A549 (cell line): Measurements from ENCODE around the gene PIEZO2.
"Not testable (repeated sequence)": the region's sequence is repeated elsewhere in the genome, so short reads cannot be mapped to it uniquely, and the experiment has no call there.

Source experiments
- BHLHE40 ChIP-seq: IDR thresholded peaks from 2 replicates; pipeline ENCODE4 v1.6.1; 2012; ENCODE audit warnings: low read depth, low read length, inconsistent platforms
- CEBPB ChIP-seq, 2 experiments: fragments of >200 bp in 1 of 2; sonication (Bioruptor Twin) in 1 of 2; formaldehyde crosslinking in 1 of 2; IDR thresholded peaks; 2 replicates each; pipeline ENCODE4 v1.6.1; 2012 to 2016
- CHD2 ChIP-seq: fragments of 150-350 bp; IDR thresholded peaks from 2 replicates; pipeline ENCODE4 v1.6.1; 2014; ENCODE audit warnings: low read length; ENCODE audit not compliant: partially characterized antibody
- JUN ChIP-seq, 2 experiments: fragments of >200 bp; sonication (Bioruptor Twin); formaldehyde crosslinking; IDR thresholded peaks; 2 replicates in 1 of 2; 3 replicates in 1 of 2; pipeline ENCODE4 v1.6.1; 2016 to 2017
- NR3C1 ChIP-seq: fragments of >200 bp; sonication (Bioruptor Twin); formaldehyde crosslinking; IDR thresholded peaks from 3 replicates; pipeline ENCODE4 v1.6.1; 2017
- POLR2A ChIP-seq: IDR thresholded peaks from 2 replicates; pipeline ENCODE4 v1.6.1; 2012; ENCODE audit warnings: mild to moderate bottlenecking, low read length
- RCOR1 ChIP-seq: fragments of 150-350 bp; IDR thresholded peaks from 2 replicates; pipeline ENCODE4 v1.6.1; 2014; ENCODE audit warnings: antibody characterized with exemption, low read length, low read depth
- TF ChIP-seq, protein P1 (sequence below): fragments of >200 bp; sonication (Bioruptor Twin); formaldehyde crosslinking; IDR thresholded peaks from 3 replicates; pipeline ENCODE4 v1.5.1; 2016

DNA sequence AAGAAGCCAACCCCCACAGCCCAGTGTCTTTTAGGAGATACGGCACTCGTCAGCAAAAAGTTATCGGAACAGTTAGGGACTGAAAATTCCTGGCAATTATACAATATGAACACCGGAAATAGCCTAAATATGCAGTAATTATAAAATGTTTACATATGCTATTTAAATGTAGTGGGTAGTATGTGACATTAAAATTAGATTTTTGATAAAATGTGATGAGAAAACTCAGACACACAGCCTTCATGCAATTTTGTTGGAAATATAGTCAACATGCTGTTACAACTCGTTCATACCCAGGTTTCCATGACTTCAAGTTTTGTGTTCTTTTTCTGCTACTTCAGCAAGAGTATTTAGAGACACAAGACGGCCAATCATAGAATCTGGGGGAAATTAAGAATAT is 229.1 kb downstream of the PIEZO2 start:
- not testable (repeated sequence) for TF ChIP-seq RCOR1; CEBPB (IDR thresholded peaks at IDR 0.05); NR3C1; CHD2; BHLHE40; POLR2A; JUN (IDR thresholded peaks at IDR 0.05)
- TF ChIP-seq, protein P1, sequence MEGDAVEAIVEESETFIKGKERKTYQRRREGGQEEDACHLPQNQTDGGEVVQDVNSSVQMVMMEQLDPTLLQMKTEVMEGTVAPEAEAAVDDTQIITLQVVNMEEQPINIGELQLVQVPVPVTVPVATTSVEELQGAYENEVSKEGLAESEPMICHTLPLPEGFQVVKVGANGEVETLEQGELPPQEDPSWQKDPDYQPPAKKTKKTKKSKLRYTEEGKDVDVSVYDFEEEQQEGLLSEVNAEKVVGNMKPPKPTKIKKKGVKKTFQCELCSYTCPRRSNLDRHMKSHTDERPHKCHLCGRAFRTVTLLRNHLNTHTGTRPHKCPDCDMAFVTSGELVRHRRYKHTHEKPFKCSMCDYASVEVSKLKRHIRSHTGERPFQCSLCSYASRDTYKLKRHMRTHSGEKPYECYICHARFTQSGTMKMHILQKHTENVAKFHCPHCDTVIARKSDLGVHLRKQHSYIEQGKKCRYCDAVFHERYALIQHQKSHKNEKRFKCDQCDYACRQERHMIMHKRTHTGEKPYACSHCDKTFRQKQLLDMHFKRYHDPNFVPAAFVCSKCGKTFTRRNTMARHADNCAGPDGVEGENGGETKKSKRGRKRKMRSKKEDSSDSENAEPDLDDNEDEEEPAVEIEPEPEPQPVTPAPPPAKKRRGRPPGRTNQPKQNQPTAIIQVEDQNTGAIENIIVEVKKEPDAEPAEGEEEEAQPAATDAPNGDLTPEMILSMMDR: not testable (repeated sequence)
